GM12892 (cell line): ENCODE results near the gene ANKRD44.

Experiments
- POLR2A ChIP-seq: IDR thresholded peaks from 2 replicates; pipeline ENCODE4 v1.6.1; 2011; ENCODE audit warnings: low read depth, low read length, control low read depth
- POLR2AphosphoS5 ChIP-seq: IDR thresholded peaks from 2 replicates; pipeline ENCODE4 v1.6.1; 2011; ENCODE audit warnings: low read depth, low read length, control low read depth
- TAF1 ChIP-seq: IDR thresholded peaks from 2 replicates; pipeline ENCODE4 v1.6.1; 2011; ENCODE audit warnings: low read depth, mild to moderate bottlenecking, control low read depth, low read length, borderline replicate concordance

GRCh38 chr2:197292619-197293018 is 18.0 kb downstream of the ANKRD44 start:
- TF ChIP-seq POLR2A (no peak), TAF1 (no peak), POLR2AphosphoS5 (no peak)
